Breast epithelium (tissue), 4 donors: ENCODE data around the gene PRKN. TPM values are rescaled to one million over a fixed set of nuclear protein-coding genes. Genes with fewer than 3 reads are reported as not detected.

Experiments
- DNase-seq, 2 donors: peaks; one replicate each; pipeline ENCODE4 v3.0.0-alpha.2; 2019; ENCODE audit warnings: low spot score in 2 of 2
- H3K27ac ChIP-seq, 2 donors: fragments of 200-600 bp; sonication (generic) in 1 of 2; one replicate each; pipeline ENCODE4 v1.5.1; 2016 to 2019; ENCODE audit warnings: mild to moderate bottlenecking in 1 of 2
- H3K27me3 ChIP-seq, 2 donors: fragments of 200-600 bp; sonication (generic) in 1 of 2; one replicate each; pipeline versions ENCODE4 v1.5.1 to v1.6.0; 2017 to 2019; ENCODE audit warnings: control low read depth in 1 of 2, mild to moderate bottlenecking in 1 of 2
- H3K36me3 ChIP-seq: fragments of 200-600 bp; one replicate; pipeline ENCODE4 v1.5.1; 2019
- H3K4me1 ChIP-seq, 2 donors: fragments of 200-600 bp; sonication (generic); one replicate each; pipeline ENCODE4 v1.5.1; 2016 to 2019; ENCODE audit warnings: control low read depth in 1 of 2
- H3K4me3 ChIP-seq, 3 donors: fragments of 200-600 bp; sonication (generic); 1 replicate in 2 of 3; 2 replicates in 1 of 3; pipeline ENCODE4 v1.5.1; 2016 to 2019; ENCODE audit warnings: mild to moderate bottlenecking in 3 of 3, moderate library complexity in 2 of 3
- H3K9me3 ChIP-seq, 2 donors: fragments of 200-600 bp; sonication (generic) in 1 of 2; one replicate each; pipeline ENCODE4 v1.5.1; 2016 to 2019; ENCODE audit warnings: control low read depth in 1 of 2
- CTCF ChIP-seq, 3 donors: fragments of 450-650 bp; IDR thresholded peaks; one replicate each; pipeline ENCODE4 v1.5.1; 2016 to 2017; ENCODE audit warnings: antibody characterized with exemption in 3 of 3, mild to moderate bottlenecking in 3 of 3, moderate library complexity in 3 of 3
- POLR2A ChIP-seq: fragments of 450-650 bp; IDR thresholded peaks from one replicate; pipeline ENCODE4 v1.6.1; 2016; ENCODE audit warnings: antibody characterized with exemption, mild to moderate bottlenecking, moderate library complexity
- POLR2AphosphoS5 ChIP-seq, 3 donors: sonication (generic); formaldehyde crosslinking; IDR thresholded peaks; one replicate each; pipeline ENCODE4 v1.6.1; 2017; ENCODE audit warnings: antibody characterized with exemption in 3 of 3
- intact Hi-C: fragments of 100-400 bp; cut with DNase I; formaldehyde crosslinking; loops from one replicate; pipeline ENCODE4 v1.15.1; 2023; ENCODE audit warnings: low total_unique reads
- total RNA-seq, 3 donors: library from RNA; depleted of rRNA; stranded (reverse); fragments of >200 nt; gene quantifications; one replicate each; pipeline ENCODE4 v1.1.0, GENCODE V29; 2016

Gene PRKN
- total RNA-seq, 3 donors from 2014 or later = 7.2 to 19.0 (median 11.2) TPM

- no peak for DNase-seq
- Histone ChIP-seq H3K36me3 (no peaks in the 10 kb centered on the region), H3K4me1 (no peaks in the 10 kb centered on the region), H3K27me3 (no peaks in the 10 kb centered on the region), H3K27ac (no peak overlapping the region), H3K9me3 (no peaks in the 10 kb centered on the region), H3K4me3 (no peak overlapping the region)
- intact Hi-C loops = no loop called here
- TF ChIP-seq POLR2AphosphoS5 (IDR thresholded peaks at IDR 0.05) (no peak), POLR2A (no peak), CTCF (IDR thresholded peaks at IDR 0.05) (no peak)
These were observed 1142.8 kb downstream of the PRKN start for GRCh38 chr6:161584621-161585340.

GRCh38 chr6:161584051-161584450 lies 1143.5 kb downstream of the PRKN start:
- H3K36me3 ChIP-seq = no peaks in the 10 kb centered on the region
- DNase-seq = no peak
- intact Hi-C loops = no loop called here

GRCh38 chr6:161583584-161583983 lies 1144.0 kb downstream of the PRKN start:
- intact Hi-C loops = no loop called here
- DNase-seq = no peak

More at GRCh38 chr6:161584051-161584450, 1143.5 kb downstream of the PRKN start:
- no peak overlapping the region for H3K4me3 ChIP-seq
- no peaks in the 10 kb centered on the region for H3K4me1 ChIP-seq
- H3K27ac ChIP-seq = no peak overlapping the region
- TF ChIP-seq POLR2A = no peak
- TF ChIP-seq POLR2AphosphoS5 (IDR thresholded peaks at IDR 0.05) = no peak
- TF ChIP-seq CTCF (IDR thresholded peaks at IDR 0.05) = no peak
- H3K27me3 ChIP-seq = no peaks in the 10 kb centered on the region
- no peaks in the 10 kb centered on the region for H3K9me3 ChIP-seq

GRCh38 chr6:161578478-161578877 lies 1149.1 kb downstream of the PRKN start:
- Histone ChIP-seq H3K36me3 (no peaks in the 10 kb centered on the region), H3K4me1 (no peaks in the 10 kb centered on the region), H3K4me3 (no peak overlapping the region), H3K9me3 (no peaks in the 10 kb centered on the region), H3K27ac (no peak overlapping the region), H3K27me3 (no peaks in the 10 kb centered on the region)
- no peak for DNase-seq
- TF ChIP-seq POLR2A (no peak), POLR2AphosphoS5 (IDR thresholded peaks at IDR 0.05) (no peak), CTCF (IDR thresholded peaks at IDR 0.05) (no peak)
- intact Hi-C loops = no loop called here

More at GRCh38 chr6:161583584-161583983, 1144.0 kb downstream of the PRKN start:
- TF ChIP-seq POLR2AphosphoS5 (IDR thresholded peaks at IDR 0.05) (no peak), POLR2A (no peak), CTCF (IDR thresholded peaks at IDR 0.05) (no peak)
- no peak overlapping the region for H3K4me3 ChIP-seq
- H3K9me3 ChIP-seq = no peaks in the 10 kb centered on the region
- no peak overlapping the region for H3K27ac ChIP-seq
- H3K36me3 ChIP-seq = no peaks in the 10 kb centered on the region
- no peaks in the 10 kb centered on the region for H3K27me3 ChIP-seq
- no peaks in the 10 kb centered on the region for H3K4me1 ChIP-seq

- H3K4me3 ChIP-seq = no peak overlapping the region
- no peak for DNase-seq
- no peak for TF ChIP-seq CTCF (IDR thresholded peaks at IDR 0.05)
- H3K27ac ChIP-seq = no peak overlapping the region
- H3K36me3 ChIP-seq = no peaks in the 10 kb centered on the region
- intact Hi-C loops = no loop called here
- H3K4me1 ChIP-seq = no peaks in the 10 kb centered on the region
- H3K27me3 ChIP-seq = no peaks in the 10 kb centered on the region
- H3K9me3 ChIP-seq = no peaks in the 10 kb centered on the region
These were observed 1151.9 kb downstream of the PRKN start for GRCh38 chr6:161575523-161576254.
